GM23248 (cell line): ENCODE results near the gene TBC1D8.

Experiments
- EZH2 ChIP-seq: fragments of 200-600 bp; sonication (generic); IDR thresholded peaks from 2 replicates; pipeline ENCODE4 v1.6.1; 2018; ENCODE audit warnings: antibody characterized with exemption, mild to moderate bottlenecking; ENCODE audit not compliant: insufficient read depth, poor library complexity, severe bottlenecking
- EZH2phosphoT487 ChIP-seq: fragments of 200-600 bp; sonication (generic); IDR thresholded peaks from 2 replicates; pipeline ENCODE4 v1.6.1; 2018; ENCODE audit warnings: antibody characterized with exemption, moderate library complexity, mild to moderate bottlenecking, low read depth; ENCODE audit not compliant: insufficient read depth

DNA sequence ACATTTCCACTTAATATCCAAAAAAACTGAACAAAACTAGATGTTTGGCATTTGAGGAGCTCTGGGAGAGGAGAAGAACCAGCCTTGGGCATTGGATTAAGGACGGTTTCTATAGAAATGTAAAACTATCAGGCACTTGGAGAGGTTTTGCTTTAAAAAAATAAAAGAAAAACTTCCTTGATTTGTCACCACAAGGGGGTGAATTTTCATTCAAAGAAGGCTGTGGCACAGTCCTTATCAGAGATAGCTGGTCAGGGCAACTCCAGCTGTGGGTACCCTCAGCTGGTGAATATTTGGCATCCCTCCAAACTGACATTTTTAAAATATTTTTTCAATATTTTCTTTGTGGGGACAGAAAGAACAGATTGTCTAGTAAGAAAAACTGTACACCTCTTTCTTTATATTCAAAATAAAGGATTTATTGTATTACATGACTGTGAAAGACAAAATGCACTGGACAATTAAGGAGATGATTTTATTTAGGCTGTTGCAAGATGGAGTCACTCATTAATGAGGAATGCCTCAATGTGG is 46.1 kb upstream of the TBC1D8 start:
- no peak for TF ChIP-seq EZH2phosphoT487
- no peak for TF ChIP-seq EZH2
